MG63 (cell line): Measurements from ENCODE around the gene PPP4R2. TPM values are rescaled to one million over a fixed set of nuclear protein-coding genes. Genes with fewer than 3 reads are reported as not detected.

ENCODE experiments used
- DNase-seq: peaks from one replicate; pipeline ENCODE4 v3.0.0-alpha.2; 2020
- H3K27me3 ChIP-seq: fragments of 250-450 bp; sonication (Bioruptor Pico); 2 replicates; pipeline ENCODE4 v1.5.1; 2020; ENCODE audit warnings: mild to moderate bottlenecking, moderate library complexity
- H3K36me3 ChIP-seq: fragments of 250-450 bp; sonication (Bioruptor Pico); 2 replicates; pipeline ENCODE4 v1.5.1; 2020; ENCODE audit warnings: mild to moderate bottlenecking, moderate library complexity
- H3K4me3 ChIP-seq: fragments of 250-450 bp; sonication (Bioruptor Pico); 2 replicates; pipeline ENCODE4 v1.5.1; 2020; ENCODE audit warnings: mild to moderate bottlenecking, moderate library complexity
- H3K9me3 ChIP-seq: fragments of 250-450 bp; sonication (Bioruptor Pico); 2 replicates; pipeline ENCODE4 v1.5.1; 2020; ENCODE audit warnings: mild to moderate bottlenecking, moderate library complexity
- total RNA-seq: library from RNA; depleted of rRNA; stranded (reverse); fragments of >200 nt; shearing (Covaris generic); gene quantifications from 2 replicates; pipeline ENCODE4 v1.2.3, GENCODE V29; 2014; ENCODE audit warnings: low replicate concordance; rRNA removed

Gene PPP4R2
- total RNA-seq, 1 experiment from 2014 or later: 18.9 TPM

- Histone ChIP-seq H3K9me3 (no peaks in the 10 kb centered on the region), H3K4me3 (no peak overlapping the region), H3K27me3 (no peaks in the 10 kb centered on the region), H3K36me3 (no peaks in the 10 kb centered on the region)
- DNase-seq: no peak
These were observed 110.6 kb downstream of the PPP4R2 start for GRCh38 chr3:73107215-73107614.

DNA sequence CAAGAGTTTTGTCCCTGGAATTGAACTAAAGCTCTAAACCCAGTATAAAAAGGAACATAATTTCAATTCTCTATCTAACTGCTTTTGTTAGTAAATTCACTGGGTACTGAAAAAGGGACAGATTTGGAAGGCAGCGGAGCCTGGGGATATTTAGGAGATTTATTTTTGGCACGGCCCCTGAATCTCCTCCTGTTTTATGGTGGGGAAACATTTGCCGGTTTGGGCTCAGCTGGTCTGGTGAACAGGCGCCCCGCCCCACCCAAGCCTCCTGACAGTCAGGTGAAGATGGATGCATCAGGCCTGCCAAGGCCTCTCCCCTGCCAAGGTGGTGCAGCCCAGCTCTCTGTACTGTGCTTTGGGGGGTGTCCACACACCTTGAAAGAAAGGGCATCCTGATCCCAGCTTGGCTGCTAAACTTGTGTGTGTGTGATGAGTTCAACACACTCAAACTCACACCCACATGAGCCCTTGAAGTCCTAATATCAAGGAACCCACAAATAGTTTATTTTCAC, 111.1 kb downstream of the PPP4R2 start:
- Histone ChIP-seq H3K36me3 (no peaks in the 10 kb centered on the region), H3K9me3 (no peaks in the 10 kb centered on the region), H3K4me3 (no peak overlapping the region), H3K27me3 (no peaks in the 10 kb centered on the region)
- no peak for DNase-seq

DNA sequence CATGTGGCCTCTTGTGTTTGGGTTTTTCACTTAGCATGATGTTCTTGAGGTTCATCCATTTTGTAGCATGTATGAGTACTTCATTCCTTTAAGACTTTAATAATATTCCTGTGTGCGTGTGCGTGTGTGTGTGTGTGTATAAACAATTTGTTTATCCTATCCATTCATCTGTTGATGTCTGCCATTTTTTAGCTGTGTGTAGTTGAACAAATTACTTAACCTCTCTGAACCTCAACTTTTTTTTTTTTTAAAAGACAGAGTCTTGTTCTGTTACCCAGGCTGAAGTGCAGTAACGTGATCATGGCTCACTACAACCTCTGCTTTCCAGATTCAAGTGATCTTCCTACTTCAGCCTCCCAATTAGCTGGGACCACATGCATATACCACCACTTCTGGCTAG, 112.1 kb downstream of the PPP4R2 start:
- H3K9me3 ChIP-seq: no peaks in the 10 kb centered on the region
- no peak overlapping the region for H3K4me3 ChIP-seq
- no peak for DNase-seq
- no peaks in the 10 kb centered on the region for H3K36me3 ChIP-seq
- no peaks in the 10 kb centered on the region for H3K27me3 ChIP-seq

GRCh38 chr3:73110530-73110929, 113.9 kb downstream of the PPP4R2 start:
- H3K4me3 ChIP-seq: no peak overlapping the region
- H3K36me3 ChIP-seq: no peaks in the 10 kb centered on the region
- H3K27me3 ChIP-seq: no peaks in the 10 kb centered on the region
- DNase-seq: no peak
- H3K9me3 ChIP-seq: no peaks in the 10 kb centered on the region

GRCh38 chr3:73114711-73115110, 118.1 kb downstream of the PPP4R2 start:
- no peak overlapping the region for H3K4me3 ChIP-seq
- H3K9me3 ChIP-seq: no peaks in the 10 kb centered on the region
- no peaks in the 10 kb centered on the region for H3K27me3 ChIP-seq
- no peaks in the 10 kb centered on the region for H3K36me3 ChIP-seq
- DNase-seq: no peak

DNA sequence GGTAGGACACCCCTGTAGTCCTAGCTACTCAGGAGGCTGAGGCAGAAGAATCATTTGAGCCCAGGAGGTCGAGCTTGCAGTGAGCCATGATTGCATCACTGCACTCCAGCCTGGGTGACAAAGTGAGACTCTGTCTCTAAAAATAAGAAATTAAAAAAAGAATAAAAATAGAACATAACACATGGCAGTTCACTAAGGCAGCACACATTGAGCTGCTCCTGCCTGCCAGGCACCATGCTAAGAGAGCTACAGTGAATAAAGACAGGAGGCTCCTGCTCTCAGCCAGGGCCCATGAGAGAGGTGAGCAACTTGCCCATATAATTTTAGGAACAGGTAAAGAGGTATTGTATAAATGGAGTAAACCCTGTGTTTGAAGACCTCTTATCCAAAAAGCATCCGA, 119.2 kb downstream of the PPP4R2 start:
- Histone ChIP-seq H3K36me3 (no peaks in the 10 kb centered on the region), H3K27me3 (no peaks in the 10 kb centered on the region), H3K9me3 (no peaks in the 10 kb centered on the region), H3K4me3 (no peak overlapping the region)
- DNase-seq: no peak

Other genes with a start within 250 kb of the PPP4R2 start
- 17.7 and 32.4 TPM in 2 replicates for gene SHQ1, start 148.4 kb upstream of the PPP4R2 start, total RNA-seq
- gene GXYLT2, start 108.8 kb upstream of the PPP4R2 start, total RNA-seq: 0.81 and 0.89 TPM in 2 replicates
- gene EBLN2, start 64.8 kb downstream of the PPP4R2 start, total RNA-seq: 0.79 and 1.1 TPM in 2 replicates